ENCODE data around the gene TMEM101.
A peak's percentile ranks its signal among the peaks of the same experiment; 100 is the strongest.
"Not testable (repeated sequence)": the region's sequence is repeated elsewhere in the genome, so short reads cannot be mapped to it uniquely, and the experiment has no call there.

TMEM101 gene

DNA sequence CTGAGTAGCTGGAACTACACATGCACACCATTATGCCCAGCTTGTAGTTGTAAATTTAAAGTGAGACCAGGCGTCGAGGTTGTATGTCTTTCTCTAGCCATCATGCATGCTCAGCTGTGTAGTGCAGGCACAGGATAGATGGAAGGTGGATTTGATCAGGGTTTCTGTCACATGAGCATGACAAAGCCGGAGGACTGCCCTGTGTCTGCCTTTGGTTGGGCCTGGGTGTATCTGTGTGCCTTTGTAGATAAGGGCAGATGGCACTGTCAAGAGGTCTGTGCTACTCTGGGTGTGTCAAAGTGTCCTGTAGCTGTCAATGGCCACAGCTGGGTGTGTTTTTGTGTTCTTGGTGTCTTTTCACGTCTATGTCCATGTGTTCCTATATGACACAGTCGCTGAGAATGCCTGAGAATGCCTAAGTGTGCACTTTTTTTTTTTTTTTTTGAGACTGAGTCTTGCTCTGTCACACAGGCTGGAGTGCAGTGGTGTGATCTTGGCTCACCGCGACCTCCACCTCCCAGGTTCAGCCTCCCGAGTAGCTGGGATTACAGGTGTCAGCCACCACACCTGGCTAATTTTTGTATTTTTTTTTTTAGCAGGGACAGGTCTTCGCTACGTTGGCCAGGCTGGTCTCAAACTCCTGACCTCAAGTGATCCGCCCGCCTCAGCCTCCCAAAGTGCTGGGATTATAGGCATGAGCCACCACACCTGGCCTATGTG lies 14.5 kb downstream of the TMEM101 start:
- DNase-seq (ENCODE audit: low read depth): no peak

DNA sequence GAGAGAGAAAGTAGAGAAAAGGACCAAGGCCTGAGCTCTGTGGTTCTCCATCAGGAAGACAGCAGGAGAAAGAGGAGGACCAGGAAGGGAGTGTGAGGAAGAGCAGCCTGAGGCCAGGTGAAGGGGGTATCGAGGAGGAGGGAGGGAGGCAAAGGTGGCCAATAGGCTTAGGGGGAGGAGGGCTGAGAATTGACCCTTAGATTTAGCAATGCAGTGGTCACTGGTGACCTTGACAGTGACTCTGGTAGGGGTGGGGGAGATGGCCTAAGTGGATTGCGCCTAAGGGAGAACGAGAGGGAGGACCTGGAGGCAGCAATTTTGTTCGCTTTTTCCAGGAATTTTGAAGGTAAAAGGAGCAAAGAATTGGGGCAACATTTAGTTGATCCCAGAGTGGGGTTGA lies 15.7 kb downstream of the TMEM101 start:
- no peak for DNase-seq (ENCODE audit: low read depth)

DNA sequence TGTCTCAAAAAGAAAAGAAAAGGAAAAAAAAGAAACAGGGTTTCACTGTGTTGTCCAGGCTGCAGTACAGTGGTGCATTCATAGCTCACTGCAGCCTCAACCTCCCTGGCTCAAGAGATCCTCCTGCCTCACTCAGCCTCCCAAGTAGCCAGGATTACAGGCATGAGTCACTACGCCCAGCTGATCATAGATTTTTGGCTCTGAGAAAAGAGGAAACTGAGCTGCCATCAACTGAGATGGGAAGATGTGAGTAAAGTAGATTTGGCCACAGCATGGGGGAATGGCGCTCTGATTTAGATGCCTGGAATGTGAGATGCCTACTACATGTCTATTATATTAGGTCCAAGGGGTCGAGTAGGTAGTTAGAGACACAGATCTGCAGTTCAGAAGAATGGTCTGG lies 16.2 kb downstream of the TMEM101 start:
- DNase-seq (ENCODE audit: low read depth): no peak

DNA sequence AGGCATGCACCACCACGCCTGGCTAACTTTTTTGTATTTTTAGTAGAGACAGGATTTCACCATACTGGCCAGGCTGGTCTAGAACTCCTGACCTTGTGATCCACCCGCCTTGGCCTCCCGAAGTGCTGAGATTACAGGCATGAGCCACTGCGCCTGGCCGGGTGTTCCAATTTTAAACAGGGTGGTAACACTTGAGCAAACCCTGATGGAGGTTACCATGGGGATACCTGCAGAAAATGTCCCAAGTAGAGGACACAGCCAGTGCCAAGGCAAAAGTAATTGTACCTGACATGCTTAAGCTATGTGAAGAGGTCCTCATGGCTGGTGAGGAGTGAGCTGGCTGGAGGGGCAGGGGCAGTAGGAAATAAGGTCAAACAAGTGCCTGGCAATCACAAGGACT lies 17.6 kb downstream of the TMEM101 start:
- DNase-seq (ENCODE audit: low read depth): not testable (repeated sequence)

DNA sequence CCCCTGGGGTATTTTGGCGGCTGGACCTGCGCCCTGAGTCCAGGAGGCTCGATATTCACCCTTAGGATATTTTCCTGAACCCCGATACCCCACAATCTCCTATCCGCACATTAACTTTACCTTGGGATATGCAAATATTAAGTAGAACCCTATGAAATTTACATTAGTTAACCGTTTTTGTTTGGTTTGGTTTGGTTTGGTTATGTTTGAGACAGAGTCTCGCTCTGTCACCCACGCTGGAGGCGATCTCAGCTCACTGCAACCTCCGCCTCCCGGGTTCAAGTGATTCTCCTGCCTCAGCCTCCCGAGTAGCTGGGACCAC lies 19.7 kb downstream of the TMEM101 start:
- DNase-seq (ENCODE audit: low read depth): no peak

DNA sequence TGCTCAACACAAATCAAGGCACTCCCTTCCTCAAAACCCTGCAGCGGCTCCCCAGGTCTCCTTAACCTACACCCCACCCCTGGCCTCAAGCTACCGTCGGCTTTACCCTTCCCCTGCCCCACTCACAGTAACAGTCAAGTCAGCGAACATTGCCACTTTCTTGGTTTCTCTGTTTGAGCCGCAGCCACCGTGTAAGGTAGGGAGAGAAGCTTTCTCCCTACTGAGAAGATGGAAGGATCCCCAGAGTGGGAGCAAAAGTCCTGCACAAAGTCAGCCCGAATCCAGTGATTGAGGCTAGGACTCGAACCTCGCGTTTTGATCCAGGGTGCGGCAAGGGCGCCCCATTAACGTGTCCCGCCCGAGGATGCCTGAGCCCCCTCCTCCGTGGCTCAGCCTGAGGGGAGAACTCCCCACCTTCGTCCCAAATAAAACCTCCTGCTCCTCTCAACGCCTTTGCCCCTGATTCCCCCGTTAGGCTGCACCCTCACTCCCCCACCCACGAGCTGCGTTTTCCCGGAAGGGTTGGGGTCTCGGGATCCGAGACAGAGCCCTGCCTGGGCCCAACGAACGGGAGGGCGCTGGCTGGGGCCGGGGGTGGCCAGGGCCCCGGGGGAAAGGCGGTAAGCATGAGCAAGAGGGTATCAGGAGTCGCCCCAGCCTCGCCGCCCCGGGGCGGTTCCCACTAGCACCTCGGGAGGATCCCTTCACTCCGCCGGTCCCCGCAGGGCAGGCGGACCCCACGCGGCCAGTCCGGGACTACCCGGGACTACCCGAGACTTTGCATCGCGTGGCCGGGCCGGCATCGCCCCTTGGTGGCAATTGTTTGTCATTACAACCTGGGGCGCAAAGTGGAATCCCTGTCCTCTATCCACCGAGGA lies 20.3 kb downstream of the TMEM101 start:
- peak; percentile 50 for DNase-seq (ENCODE audit: low read depth)

DNA sequence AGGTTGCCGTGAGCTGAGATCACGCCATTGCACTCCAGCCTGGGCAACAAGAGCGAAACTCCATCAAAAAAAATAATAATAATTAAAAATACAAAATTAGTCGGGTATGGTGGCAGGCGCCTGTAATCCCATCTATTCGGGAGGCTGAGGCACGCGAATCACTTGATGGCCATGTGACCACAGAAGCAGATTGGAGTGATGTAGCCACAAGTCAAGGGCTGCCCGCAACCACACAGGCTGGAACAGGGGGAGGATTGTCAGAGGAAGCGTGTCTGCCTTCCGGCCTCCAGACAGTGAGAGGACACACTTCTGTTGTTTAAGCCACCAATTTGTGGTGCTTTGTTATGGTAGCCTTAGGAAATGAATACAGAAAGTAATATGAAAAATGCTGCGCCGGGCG lies 22.1 kb downstream of the TMEM101 start:
- no peak for DNase-seq (ENCODE audit: low read depth)

DNA sequence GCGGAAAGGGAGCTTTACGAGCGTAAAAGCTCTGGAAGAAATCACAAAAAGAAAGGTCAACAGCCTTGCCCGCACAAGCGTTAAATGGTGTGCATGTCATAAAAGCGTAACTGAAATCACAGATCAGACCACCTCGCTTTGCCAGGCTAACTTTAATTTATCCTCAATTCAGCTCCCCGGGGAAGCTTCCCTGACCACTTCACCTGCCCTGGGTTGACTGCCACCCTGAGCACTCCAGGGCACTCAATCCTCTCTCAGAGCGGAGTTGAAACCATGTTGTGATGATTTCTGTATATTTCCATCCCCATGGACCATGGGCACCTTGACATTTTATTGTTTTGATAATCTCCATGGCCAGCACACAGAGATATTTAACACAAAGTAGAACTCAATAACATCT lies 26.5 kb downstream of the TMEM101 start:
- no peak for DNase-seq (ENCODE audit: low read depth)

DNA sequence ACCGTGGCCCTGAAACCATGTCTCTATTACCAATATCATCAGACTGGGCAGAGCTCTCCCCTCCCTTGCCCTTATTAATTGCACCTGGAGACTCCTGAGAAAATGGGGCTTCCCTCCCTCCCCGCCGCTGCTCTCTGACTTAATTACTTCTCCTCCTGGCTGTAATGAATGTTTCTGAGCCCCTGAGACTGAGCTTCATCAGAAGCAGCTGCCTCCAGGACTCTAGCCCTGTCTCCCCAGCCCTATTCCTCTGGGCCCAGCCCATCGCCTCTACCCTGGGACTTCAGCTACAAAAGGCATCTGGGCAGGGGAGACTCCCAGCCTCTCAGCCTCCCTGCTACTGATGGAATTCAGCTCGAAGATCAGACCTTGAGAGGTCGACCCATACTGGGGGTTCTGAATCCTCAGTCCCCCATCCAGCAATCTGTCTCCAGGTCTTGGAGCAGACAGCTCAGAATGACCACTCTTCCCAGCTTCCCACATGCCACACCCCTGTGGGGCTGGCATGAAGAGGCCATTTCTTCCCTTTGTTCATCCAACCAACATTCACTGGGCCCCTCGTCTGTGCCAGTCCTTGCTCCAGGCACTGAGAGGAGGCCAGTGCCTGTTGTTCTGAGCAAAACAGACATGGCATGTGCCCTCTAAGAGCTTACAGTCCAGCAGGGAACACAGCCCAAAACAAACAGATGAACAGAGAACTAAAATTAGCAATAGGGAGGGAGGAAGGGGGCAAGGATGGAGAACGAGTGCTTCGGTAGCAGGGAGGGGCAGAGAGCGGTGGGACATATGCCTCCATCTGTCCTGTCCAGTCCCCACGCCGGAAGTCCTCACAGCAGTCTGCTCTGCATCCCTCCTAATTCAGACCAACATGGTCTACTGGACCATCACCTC lies 27.4 kb downstream of the TMEM101 start:
- no peak for DNase-seq (ENCODE audit: low read depth)

DNA sequence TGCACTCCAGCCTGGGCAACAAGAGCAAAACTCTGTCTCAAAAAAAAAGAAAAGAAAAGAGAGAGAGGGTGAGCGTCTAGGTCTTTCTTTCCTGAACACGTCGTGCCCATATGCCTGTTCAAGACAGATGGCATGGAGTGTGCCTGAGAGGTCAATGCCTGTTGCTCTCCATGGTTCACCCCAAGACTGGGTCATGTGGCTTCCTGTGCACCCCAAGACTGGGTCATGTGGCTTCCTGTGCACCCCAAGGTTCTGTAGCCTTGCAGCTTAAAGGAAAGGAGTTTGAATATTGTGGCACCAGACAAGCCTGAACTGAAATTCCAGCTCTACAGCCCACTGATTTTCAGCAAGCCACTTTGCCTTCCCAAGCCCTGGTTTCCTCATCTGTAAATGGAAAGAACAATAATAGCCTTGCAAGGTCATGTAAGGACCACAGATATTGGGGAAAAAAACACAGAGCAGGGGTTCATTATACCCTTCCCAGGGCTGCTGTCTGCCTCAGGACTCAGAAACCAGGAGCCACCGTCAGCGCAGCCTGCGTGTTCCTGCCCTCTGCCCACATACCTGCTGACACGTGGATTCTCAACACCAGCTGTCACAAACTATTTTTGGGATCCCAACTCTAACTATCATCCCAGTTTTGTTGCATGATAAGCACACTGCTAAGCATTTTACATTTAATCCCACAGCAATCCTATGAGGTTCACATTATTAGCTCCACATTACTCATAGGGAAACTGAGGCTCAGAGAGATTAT lies 28.4 kb downstream of the TMEM101 start:
- no peak for DNase-seq (ENCODE audit: low read depth)

DNA sequence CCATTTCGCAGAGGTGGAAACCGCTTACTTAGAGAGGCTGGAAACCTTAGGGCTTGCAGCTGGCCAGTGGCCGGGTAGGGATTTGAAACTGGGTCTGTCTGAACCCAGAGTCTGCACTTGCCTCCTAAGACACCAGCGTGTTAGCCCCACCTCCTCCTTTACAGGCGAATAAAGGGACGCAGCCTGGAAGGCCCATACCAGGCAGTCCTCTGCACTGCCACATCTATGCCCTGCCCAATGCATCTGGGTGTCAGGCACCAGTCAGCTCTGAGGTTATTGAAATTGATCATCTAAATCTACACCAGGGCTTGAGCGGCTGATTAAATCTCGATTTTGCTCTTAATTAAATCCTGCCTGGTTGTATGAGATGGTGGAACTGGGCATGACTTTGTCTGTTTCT lies 30.2 kb downstream of the TMEM101 start:
- DNase-seq (ENCODE audit: low read depth): no peak

DNA sequence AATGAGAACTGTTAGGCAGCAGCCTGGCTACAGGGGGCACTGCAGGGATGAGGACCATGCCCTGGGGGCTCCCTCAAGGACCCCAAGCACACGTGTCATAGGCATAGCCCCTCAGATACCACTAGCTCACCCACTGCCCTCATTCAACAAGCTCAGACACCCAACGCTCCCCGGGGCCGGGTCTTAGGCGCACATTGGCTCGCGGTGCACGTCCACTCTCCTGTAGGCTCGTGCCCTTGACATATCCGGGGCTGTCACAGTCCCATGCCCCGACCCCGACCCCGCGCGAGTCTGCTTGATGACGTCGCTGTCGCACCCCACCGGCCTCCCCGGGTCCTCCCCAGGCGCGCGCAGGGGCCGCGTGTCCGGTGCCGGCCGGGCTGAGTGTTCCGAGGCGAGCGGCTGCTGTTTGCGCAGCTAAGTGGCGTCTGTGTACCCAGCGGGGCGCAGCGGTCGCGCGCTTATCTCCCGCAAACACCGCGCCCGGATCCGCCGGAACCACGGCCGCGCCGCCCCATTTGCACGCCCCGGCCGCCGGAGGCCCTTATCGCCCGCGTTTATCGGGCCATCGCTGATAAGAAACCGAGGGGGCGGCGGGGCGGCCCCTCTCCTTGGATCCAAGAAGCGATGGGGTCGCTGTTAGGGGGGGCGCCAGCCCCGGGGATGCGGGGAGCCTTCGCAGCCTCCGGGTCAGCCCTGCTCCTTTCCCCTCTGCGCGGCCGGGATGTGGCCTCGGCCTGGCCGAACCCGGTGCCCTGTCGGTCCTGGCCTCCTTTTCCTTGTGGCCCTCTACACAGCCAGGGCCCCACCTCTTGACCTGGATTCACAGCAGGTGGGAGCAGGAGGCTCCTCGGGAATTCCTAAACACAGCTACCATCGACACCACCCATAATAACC lies 31.0 kb downstream of the TMEM101 start:
- DNase-seq (ENCODE audit: low read depth): no peak

DNA sequence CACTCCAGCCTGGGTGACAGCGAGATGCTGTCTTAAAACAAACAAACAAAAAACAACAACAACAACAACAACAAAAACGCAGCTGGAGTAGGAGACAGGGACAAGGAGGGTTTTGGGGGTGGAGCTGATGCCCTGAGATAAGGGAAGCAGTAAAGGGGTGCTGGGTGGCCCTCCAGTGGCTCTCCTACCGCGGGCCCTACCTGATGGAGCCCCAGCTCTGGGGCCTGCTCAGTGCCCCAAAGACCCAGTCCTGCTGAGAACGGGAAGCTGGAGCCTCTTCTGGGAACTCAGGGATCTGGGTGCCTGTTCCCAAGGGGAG lies 31.6 kb downstream of the TMEM101 start:
- DNase-seq (ENCODE audit: low read depth): no peak

DNA sequence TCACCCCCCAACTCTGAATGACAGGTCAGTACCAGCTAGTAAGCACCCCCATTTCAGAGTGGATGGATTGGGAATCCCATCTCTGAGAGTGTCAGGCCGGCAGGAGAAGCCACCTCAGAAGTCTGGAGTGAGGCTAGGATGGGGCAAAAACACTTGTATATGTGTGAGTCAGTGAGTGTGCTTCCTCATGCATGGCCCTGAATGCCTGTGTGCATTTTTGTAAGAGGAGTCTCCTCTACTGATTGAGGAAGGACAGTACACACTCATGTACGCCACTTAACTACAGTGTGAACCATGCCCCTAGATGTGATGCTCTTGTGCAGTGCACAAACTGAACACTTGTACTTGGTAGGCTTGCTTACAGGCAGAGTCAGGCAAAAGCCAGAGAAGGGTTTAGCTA lies 32.6 kb downstream of the TMEM101 start:
- DNase-seq (ENCODE audit: low read depth): no peak

DNA sequence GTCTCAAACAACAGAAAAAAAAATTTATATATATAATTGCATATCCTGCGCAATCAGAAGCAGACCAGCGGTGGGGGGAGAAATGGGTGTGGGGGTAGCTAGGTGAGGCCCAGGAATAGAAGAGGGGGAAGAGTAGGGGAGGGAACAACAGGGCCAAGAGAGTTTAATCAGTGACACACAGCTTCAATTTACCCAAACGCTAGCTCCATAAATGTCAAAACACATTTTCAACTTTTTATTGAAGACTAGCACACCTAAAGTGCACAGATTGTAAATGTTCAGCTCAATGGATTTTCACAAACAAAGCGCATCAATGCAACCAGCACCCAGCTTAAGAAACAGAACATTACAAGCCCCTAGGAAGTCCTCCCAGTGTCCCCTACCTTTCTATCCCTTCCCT lies 35.1 kb downstream of the TMEM101 start:
- DNase-seq (ENCODE audit: low read depth): no peak

DNA sequence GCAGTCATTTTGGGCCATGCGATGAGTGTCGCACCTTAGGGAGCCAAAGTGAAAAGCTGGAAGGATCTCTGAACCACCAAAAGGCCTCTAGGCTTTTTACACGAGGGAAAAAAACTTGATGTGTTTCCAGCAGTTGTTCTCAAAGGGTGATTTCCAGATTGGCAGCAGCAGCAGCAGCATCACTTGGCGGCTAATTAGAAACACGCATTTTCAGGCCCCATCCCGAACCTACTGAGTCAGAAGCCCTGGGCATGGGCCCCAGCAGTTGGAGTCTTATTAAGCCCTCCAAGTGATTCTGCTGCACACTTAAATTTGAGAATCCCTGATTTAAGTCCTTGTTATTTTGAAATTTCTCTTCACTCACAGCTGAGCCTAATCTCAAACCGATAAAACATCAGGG lies 35.8 kb downstream of the TMEM101 start:
- no peak for DNase-seq (ENCODE audit: low read depth)

DNA sequence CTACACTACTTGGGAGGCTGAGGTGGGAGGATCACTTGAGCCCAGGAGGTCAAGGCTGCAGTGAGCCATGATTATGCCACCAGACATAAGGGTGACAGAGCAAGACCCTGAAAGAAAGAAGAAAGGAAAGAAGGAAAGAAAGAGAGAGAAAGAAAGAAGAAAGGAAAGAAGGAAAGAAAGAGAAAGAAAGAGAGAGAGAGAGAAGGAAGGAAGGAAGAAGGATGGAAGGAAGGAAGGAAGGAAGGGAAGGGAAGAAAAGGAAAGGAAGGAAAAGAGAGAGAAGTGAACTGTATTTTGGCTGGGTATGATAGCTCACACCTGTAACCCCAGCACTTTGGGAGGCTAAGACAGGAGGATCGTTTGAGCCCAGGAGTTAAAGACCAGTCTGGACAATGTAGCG lies 36.7 kb downstream of the TMEM101 start:
- no peak for DNase-seq (ENCODE audit: low read depth)

DNA sequence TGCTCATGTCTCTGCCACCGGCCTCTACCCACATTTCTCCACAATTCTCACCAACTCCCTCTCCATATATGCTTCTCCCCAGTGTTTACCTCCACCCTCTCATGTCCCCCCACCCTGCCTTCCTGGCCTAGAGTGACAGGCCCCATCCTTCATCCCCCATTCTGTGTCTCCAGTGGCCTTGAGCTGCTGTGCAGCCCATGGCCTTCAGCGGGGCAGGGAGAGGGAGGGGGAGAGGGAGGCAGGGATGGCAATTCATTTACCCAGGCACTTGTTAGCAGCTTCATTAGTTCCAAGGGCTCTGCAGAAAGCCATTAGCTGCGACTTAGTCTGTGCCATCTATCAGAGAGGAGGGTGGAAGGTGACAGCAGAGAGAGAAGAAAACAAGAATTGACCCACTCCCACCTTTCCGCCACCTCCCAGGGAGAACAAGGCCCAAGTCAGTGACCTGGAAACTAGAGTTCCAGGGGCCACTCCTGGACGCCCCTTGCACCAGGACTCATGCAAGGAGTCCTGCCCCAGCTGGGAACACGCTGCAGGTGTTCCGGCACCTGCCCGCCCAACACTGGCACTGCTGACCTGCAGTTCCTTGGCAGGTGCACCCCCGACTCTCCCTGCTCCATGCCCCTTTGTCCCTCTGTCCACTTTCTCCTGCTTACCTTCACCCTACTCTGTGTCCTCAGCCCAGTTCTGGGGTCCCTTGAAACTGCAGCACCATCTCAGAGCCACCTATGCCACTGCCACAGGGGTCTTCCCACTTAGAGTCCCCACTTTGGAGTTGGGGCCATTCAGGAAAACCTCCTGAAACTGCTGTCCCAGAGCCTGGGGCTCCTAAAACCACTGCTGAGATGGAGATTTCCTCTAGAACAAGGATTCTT lies 37.6 kb downstream of the TMEM101 start:
- DNase-seq (ENCODE audit: low read depth): no peak

DNA sequence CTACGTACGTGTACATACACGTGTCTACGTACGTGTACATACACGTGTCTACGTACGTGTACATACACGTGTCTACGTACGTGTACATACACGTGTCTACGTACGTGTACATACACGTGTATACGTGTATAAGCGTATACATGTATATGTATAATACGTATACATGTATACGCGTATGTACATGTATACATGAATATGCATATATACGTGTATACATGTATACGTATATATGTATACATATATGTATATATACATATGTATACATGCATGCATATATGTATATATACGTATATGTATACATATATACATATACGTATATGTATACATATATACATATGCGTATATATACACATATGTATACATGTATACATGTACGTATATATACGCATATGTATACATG lies 38.9 kb downstream of the TMEM101 start:
- no peak for DNase-seq (ENCODE audit: low read depth)

All from activated gamma-delta T cell treated with anti-CD3 and anti-CD28 coated beads, Interleukin-2, amount 50 U/mL, for 16 hours (primary cell).